IPS-NIHi7 (cell line): Measurements from ENCODE around the gene TIMM50.
A peak's percentile ranks its signal among the peaks of the same experiment; 100 is the strongest.

Experiments
- DNase-seq: peaks from one replicate; pipeline ENCODE4 v3.0.0; 2012; ENCODE audit warnings: mixed read lengths; ENCODE audit errors: extremely low spot score

TIMM50 gene

DNA sequence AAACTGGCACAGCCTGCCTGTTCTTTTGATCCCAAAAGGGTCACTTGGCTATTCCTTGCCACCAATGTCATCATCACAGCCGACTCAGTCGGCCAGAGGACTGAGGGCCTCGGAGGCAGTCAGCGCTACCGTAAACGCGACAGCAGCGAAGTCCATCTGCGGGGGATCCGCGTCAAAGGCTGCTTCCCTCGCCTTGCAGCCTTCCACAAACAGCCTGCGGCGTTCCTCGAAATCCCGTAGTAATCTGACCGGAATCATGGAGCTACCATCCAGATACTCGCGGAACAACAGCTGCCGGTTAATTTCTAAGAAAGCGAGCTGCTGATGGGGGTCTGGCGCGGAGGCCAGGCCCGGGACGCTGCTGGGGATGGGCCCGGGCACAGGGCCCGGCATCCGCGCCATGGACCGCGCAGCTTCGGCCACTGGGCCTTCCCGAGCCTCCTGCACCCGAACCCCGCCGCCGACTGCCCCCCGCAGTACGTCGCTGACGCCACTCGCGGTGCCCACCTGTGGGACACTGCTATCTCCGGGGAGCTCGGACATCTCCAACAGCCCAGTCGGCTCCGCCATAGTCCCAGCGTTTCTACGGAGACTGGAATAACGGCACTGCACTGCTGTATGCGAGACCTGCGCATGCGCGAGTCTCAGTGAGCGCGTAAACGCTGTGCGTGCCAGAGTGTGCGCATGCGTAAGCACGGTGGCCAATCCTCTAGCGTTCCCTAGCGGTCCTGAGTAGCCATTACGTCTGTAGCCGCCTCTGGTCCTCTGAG is 51.8 kb downstream of the TIMM50 start, which contains the start of gene EID2B:
Gene EID2B (minus strand): TSS at position 620 of the 770 bp plus-strand sequence. CDS start 50 bp downstream, at position 570.
- DNase-seq: peak; percentile 96

DNA sequence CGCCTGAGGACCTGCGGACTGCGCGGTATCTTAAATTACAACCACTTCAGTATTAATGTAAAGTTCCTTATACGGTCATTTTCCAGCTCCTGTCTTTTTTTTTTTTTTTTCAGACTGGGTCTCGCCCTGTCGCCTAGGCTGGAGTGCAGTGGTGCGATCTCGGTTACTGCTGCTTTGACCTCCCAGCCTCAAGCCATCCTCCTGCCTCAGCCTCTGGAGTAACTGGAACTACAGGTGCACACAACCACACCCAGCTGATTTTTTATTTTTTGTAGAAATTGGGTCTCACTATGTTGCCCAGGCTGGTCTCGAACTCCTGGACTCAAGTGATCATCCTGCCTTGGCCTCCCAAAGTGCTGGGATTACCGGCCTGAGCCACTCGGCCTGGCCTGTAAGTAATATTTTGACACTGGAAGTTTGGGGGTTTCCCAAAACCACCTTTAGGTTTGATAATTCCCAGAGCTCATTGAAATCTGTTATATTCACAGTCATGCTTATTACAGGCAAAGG is 52.4 kb downstream of the TIMM50 start:
- DNase-seq: no peak

DNA sequence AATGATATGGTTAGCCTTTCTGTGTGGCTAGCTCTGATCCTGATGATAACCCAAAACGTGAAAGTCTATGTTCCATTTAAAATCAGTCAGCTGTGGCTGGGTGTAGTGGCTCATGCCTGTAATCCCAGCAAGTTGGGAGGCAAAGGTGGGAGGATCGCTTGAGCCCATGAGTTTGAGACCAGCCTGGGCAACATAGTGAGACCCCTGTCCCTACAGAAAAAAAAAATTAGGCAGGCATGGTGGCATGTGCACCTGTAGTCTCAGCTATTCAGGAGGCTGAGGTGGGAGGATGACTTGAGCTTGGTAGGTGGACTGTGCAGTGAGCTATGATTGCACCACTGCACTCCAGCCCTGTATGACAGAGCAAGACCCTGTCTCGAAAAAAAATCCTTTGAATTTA is 53.2 kb downstream of the TIMM50 start:
- DNase-seq: no peak

DNA sequence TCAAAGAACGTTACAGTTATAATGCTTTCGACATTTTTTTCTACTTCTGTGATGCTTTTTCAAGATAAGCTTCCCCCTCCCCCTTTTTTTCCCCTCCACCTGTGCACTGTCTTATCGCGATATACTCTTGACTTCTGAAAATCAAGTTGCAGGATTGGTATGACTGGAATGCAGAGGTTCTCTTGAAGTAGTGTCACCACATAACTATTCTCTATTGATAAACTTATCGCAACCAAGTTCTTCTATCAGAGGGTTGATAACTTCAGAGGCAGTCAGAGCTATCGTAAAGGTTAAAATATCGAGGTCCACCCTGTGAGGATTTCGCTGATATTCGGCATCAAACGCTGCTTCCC is 58.5 kb downstream of the TIMM50 start:
- DNase-seq: peak; percentile 25

DNA sequence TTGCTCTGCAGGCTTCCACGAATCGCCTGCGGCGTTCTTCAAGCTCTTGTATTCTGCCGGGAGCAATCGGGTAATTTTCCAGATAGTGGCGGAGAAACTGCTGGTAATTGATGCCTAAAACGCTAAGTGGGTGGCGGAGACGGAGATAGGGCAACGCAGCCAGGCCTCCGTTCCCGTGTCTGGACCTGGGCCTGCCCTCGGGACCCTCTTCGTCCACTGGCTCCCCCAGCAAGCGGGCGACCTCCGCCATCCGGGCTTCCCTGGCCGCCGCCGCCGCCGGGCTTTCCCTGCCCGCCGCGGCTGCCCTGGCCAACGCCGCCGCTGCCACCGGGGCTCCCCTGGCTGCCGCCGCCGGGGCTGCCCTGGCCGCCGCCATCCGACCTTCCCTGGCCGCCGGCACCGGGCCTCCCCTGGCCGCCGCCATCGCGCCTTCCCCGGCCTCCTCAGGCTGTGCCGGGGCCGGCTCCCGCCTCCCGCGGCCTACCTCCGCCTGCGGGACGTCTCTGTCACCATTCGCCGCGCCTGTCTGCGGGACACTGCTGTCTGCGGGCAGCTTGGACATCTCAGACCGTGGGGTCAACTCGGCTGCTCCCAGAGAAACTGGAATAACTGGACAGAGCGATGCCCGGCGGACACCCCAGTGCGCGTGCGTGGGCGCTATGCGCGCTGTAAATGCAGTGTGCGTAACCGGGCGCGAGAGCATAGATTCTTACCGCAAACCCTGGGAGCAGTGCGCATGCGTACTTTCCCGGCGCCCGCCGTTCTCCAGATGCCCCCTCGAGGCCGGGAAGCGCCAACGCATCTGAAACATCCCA is 59.1 kb downstream of the TIMM50 start, which contains the start of gene EID2:
Gene EID2 (minus strand): TSS at position 644 of the 815 bp plus-strand sequence. CDS start 82 bp downstream, at position 562.
- DNase-seq: peak; percentile 96

DNA sequence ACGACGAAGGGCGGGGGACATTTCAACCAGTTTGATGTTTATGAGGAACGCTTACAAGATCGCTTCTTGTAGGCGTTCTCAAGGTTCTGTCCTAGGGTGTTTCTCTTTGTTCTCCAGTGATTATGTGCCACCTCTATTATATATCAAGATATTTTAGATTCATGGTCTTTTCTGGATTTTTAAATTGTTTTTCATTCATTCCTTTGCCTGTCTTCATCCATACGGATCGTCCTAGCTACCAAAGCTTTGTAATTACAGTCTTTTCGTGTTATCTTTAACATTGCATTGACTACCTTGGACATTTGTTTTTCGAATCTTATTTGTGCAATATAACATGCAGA is 59.7 kb downstream of the TIMM50 start:
- DNase-seq: no peak
